GM18951 (cell line): Measurements from ENCODE around the gene AZGP1.
"Not testable (repeated sequence)": the region's sequence is repeated elsewhere in the genome, so short reads cannot be mapped to it uniquely, and the experiment has no call there.

Experiments
- POLR2A ChIP-seq: IDR thresholded peaks from 4 replicates; pipeline ENCODE4 v1.6.1; 2011; ENCODE audit warnings: mild to moderate bottlenecking; ENCODE audit not compliant: insufficient read length, insufficient read depth; ENCODE audit errors: extremely low read depth
- in situ Hi-C: fragments of 300-500 bp; cut with MboI; formaldehyde crosslinking; loops from one replicate; pipeline ENCODE4 v1.12.0; 2022; ENCODE audit warnings: low sequenced_read_pairs, mixed read lengths, inconsistent platforms; ENCODE audit not compliant: unreplicated experiment

AZGP1 gene

GRCh38 chr7:99975782-99976521 is at the start of gene AZGP1:
TSS of gene AZGP1 (minus strand) at chr7:99976031. CDS start at chr7:99976020, 11 bp downstream.
- no peak for TF ChIP-seq POLR2A
- in situ Hi-C loops, result no loop called here

- in situ Hi-C loops, result no loop called here
- TF ChIP-seq POLR2A, result no peak
Measured at GRCh38 chr7:100024020-100024619, 48.3 kb upstream of the AZGP1 start.

DNA sequence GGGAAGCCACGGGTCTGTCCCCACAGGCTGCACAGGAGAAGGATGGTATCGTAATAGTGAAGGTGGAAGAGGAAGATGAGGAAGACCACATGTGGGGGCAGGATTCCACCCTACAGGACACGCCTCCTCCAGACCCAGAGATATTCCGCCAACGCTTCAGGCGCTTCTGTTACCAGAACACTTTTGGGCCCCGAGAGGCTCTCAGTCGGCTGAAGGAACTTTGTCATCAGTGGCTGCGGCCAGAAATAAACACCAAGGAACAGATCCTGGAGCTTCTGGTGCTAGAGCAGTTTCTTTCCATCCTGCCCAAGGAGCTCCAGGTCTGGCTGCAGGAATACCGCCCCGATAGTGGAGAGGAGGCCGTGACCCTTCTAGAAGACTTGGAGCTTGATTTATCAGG is 47.7 kb upstream of the AZGP1 start:
- in situ Hi-C loops, result no loop called here
- TF ChIP-seq POLR2A, result no peak

- no peak for TF ChIP-seq POLR2A
Measured at GRCh38 chr7:100022621-100023020, 46.8 kb upstream of the AZGP1 start.

GRCh38 chr7:100021297-100021696 is 45.5 kb upstream of the AZGP1 start:
- in situ Hi-C loops, result no loop called here
- TF ChIP-seq POLR2A, result no peak

More at GRCh38 chr7:100022621-100023020, 46.8 kb upstream of the AZGP1 start:
- in situ Hi-C loops, result no loop called here

GRCh38 chr7:100019908-100020307 is 44.1 kb upstream of the AZGP1 start:
- in situ Hi-C loops, result no loop called here
- no peak for TF ChIP-seq POLR2A

- no peak for TF ChIP-seq POLR2A
- in situ Hi-C loops, result no loop called here
Measured at GRCh38 chr7:100017875-100018274, 42.0 kb upstream of the AZGP1 start.

- in situ Hi-C loops, result no loop called here
- no peak for TF ChIP-seq POLR2A
Measured at GRCh38 chr7:100017300-100017699, 41.5 kb upstream of the AZGP1 start.

DNA sequence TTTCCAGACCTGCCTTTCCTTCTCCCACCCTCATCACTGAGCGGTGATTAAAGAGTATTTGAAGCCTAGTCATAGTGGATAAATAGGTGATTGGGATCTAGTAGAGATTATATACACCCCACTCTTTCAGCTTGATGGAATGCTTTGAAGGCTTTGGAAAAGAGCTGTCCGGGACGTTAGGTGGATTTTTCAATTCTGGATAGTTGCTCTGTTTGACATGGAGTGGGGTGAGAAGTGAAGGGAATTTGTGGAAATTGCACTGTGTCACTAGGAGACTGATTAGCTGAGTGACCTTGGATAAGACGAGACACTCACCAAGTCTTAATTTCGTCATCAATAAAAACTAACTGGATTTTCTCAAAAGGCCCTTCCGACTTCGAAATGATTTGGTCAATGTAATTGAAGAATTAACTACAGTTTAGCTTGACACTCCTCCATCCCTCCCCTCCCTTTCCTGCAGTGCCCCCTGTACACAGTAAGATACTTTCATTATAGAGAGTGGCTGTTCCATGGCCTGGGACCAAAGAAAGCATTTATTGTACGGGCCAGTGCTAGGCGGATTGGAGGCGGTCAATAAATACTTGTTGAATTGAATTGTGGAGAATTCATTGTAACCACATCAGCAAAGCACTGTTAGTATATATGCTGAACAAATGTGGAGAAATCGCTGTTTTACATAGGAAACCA is 40.5 kb upstream of the AZGP1 start:
- no peak for TF ChIP-seq POLR2A
- in situ Hi-C loops, result no loop called here

- peak; percentile 92 for TF ChIP-seq POLR2A
- in situ Hi-C loops, result no loop called here
Measured at GRCh38 chr7:100015232-100016214, 39.7 kb upstream of the AZGP1 start, which contains the start of gene ZKSCAN1. TSS of gene ZKSCAN1 (plus strand) at chr7:100015596. CDS start at chr7:100023507, 7,911 bp downstream.

DNA sequence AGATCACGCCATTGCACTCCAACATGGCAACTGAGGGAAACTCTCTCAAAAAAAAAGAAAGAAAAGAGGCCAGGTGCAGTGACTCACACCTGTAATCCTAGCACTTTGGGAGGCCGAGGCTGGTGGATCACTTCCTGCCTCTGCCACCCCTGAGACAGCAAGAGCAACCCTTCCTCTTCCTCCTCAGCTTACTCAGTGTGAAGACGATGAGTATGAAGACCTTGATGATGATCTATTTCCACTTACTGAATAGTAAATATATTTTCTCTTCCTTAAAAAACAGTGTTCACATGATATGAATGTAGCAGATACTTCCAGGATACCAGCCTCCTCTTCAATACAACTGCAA is 37.5 kb upstream of the AZGP1 start:
- no peak for TF ChIP-seq POLR2A
- in situ Hi-C loops, result no loop called here

DNA sequence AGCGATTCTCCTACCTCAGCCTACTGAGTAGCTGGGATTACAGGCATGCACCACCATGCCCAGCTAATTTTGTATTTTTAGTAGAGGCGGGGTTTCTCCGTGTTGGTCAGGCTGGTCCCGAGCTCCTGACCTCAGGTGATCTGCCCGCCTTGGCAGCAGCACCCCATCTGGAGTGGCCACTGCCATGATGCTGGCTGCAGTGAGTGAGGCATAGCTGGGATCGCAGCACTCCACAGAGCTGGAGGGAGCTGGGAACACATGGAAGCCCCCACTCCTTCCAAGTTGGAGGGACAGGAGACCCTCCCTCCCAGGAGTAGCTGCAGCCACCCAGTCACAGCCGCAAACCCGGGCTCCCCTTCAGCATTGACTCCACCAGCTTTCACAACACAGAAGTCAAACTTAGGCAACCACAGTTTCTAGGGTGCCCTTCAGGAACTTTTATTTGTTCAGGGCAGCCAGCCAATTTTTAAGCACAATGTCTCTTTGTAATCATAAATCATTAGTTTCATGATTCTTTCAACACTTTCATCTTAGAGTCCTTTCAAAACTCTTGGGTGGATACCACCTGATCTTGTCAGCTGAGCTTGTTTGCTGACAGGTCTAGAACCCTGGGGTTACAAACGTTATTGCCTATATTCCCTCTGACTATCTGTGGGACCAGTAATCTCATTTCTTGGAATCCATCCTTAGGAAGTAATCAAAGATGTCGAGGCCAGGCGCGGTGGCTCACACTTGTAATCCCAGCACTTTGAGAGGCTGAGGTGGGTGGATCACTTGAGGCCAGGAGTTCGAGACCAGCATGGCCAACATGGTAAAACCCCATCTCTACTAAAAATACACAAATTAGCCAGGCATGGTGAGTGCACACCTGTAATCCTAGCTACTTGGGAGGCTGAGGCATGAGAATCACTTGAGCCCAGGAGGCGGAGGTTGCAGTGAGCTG is 36.8 kb upstream of the AZGP1 start:
- in situ Hi-C loops, result not testable (repeated sequence)

DNA sequence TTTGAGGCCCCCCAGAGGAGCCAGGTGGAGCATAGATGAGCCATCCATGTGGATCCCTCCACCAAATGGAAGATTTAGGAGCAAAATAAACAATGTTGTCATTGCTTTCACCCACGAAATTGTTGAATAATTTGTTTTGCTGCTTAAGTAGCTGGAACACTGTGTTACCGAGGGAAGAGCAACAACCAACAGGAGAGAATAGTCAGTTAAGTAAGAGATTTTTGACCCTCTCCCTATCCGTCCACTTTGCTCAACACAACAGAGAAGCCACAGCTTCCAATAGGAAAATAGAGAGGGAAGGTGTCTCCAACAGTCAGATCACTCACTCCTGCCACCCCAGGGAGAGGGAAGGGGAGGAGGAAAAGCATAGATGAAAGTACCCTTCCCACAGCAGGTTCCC is 35.7 kb upstream of the AZGP1 start:
- in situ Hi-C loops, result no loop called here
- TF ChIP-seq POLR2A, result no peak
